Osteoblast (primary cell): ENCODE results near the gene TAOK1. TPM values are rescaled to one million over a fixed set of nuclear protein-coding genes. Genes with fewer than 3 reads are reported as not detected.
A peak's percentile ranks its signal among the peaks of the same experiment; 100 is the strongest.

Experiments
- DNase-seq: peaks from one replicate; pipeline ENCODE4 v3.0.0; 2011; ENCODE audit warnings: low spot score, mixed read lengths; ENCODE audit not compliant: insufficient read length; ENCODE audit errors: missing footprints
- H2AFZ ChIP-seq: 2 replicates; pipeline ENCODE4 v1.6.0; 2011; ENCODE audit warnings: mild to moderate bottlenecking, low read length
- H3K27ac ChIP-seq: 2 replicates; pipeline ENCODE4 v1.5.1; 2011; ENCODE audit warnings: mild to moderate bottlenecking, low read depth, low read length, moderate library complexity
- H3K27me3 ChIP-seq: 2 replicates; pipeline ENCODE4 v1.6.0; 2012; ENCODE audit warnings: mild to moderate bottlenecking, control low read depth, inconsistent platforms, low read length, moderate library complexity; ENCODE audit not compliant: insufficient read depth
- H3K36me3 ChIP-seq: 2 replicates; pipeline ENCODE4 v1.5.1; 2011; ENCODE audit warnings: mild to moderate bottlenecking, low read length, control low read depth, moderate library complexity; ENCODE audit not compliant: insufficient read depth
- H3K4me1 ChIP-seq: 2 replicates; pipeline ENCODE4 v1.5.1; 2011; ENCODE audit warnings: mild to moderate bottlenecking, low read length, control low read depth, moderate library complexity; ENCODE audit not compliant: insufficient read depth
- H3K4me2 ChIP-seq: 2 replicates; pipeline ENCODE4 v1.6.0; 2011; ENCODE audit warnings: mild to moderate bottlenecking, low read length; ENCODE audit not compliant: insufficient read depth
- H3K4me3 ChIP-seq: fragments of 200-600 bp; sonication (generic); 3 replicates; pipeline ENCODE4 v1.5.1; 2012; ENCODE audit warnings: mild to moderate bottlenecking, low read length, inconsistent platforms; ENCODE audit not compliant: insufficient read depth
- H3K79me2 ChIP-seq: 2 replicates; pipeline ENCODE4 v1.6.0; 2012; ENCODE audit warnings: mild to moderate bottlenecking, low read length, control low read depth, inconsistent platforms; ENCODE audit not compliant: insufficient read depth
- H3K9me3 ChIP-seq: 2 replicates; pipeline ENCODE4 v1.5.1; 2011; ENCODE audit warnings: low read depth, low read length, control low read depth
- H4K20me1 ChIP-seq: 2 replicates; pipeline ENCODE4 v1.6.0; 2012; ENCODE audit warnings: mild to moderate bottlenecking, low read length, control low read depth; ENCODE audit not compliant: insufficient read depth
- total RNA-seq: library from RNA; depleted of rRNA; stranded (reverse); fragments of >200 nt; gene quantifications from 2 replicates; pipeline ENCODE4 v1.2.3, GENCODE V29; 2012
- TF ChIP-seq, protein P1 (sequence below): IDR thresholded peaks from 2 replicates; pipeline ENCODE4 v1.5.1; 2011; ENCODE audit warnings: mild to moderate bottlenecking, low read depth, low read length, moderate library complexity; ENCODE audit errors: extremely low read depth

Gene TAOK1
- total RNA-seq, 1 donor: 68.4 TPM

GRCh38 chr17:29393436-29393835 lies 3.3 kb downstream of the TAOK1 start:
- Histone ChIP-seq H2AFZ (no peak overlapping the region), H3K4me2 (peak overlapping the region; percentile 96), H3K36me3 (no peaks in the 10 kb centered on the region), H3K27ac (peak overlapping the region; percentile 50), H3K27me3 (no peaks in the 10 kb centered on the region), H3K4me3 (no peak overlapping the region), H3K4me1 (peaks cover 16% of the 10 kb centered on the region), H3K9me3 (no peaks in the 10 kb centered on the region), H3K79me2 (peaks cover 77% of the 10 kb centered on the region), H4K20me1 (peaks cover 50% of the 10 kb centered on the region)
- DNase-seq: peak; percentile 64
- TF ChIP-seq, protein P1, sequence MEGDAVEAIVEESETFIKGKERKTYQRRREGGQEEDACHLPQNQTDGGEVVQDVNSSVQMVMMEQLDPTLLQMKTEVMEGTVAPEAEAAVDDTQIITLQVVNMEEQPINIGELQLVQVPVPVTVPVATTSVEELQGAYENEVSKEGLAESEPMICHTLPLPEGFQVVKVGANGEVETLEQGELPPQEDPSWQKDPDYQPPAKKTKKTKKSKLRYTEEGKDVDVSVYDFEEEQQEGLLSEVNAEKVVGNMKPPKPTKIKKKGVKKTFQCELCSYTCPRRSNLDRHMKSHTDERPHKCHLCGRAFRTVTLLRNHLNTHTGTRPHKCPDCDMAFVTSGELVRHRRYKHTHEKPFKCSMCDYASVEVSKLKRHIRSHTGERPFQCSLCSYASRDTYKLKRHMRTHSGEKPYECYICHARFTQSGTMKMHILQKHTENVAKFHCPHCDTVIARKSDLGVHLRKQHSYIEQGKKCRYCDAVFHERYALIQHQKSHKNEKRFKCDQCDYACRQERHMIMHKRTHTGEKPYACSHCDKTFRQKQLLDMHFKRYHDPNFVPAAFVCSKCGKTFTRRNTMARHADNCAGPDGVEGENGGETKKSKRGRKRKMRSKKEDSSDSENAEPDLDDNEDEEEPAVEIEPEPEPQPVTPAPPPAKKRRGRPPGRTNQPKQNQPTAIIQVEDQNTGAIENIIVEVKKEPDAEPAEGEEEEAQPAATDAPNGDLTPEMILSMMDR: no peak

- H3K79me2 ChIP-seq: peaks cover 90% of the 10 kb centered on the region
- peaks cover 14% of the 10 kb centered on the region for H3K4me1 ChIP-seq
- no peak overlapping the region for H3K4me2 ChIP-seq
- H2AFZ ChIP-seq: no peak overlapping the region
- H3K4me3 ChIP-seq: no peak overlapping the region
- DNase-seq: no peak
- peaks cover 4% of the 10 kb centered on the region for H3K36me3 ChIP-seq
- H3K27me3 ChIP-seq: no peaks in the 10 kb centered on the region
- no peak overlapping the region for H3K27ac ChIP-seq
- H3K9me3 ChIP-seq: no peaks in the 10 kb centered on the region
- TF ChIP-seq, protein P1: no peak
- peaks cover 56% of the 10 kb centered on the region for H4K20me1 ChIP-seq
These were observed 4.6 kb downstream of the TAOK1 start for GRCh38 chr17:29394761-29395160.

- DNase-seq: no peak
- no peak overlapping the region for H3K4me3 ChIP-seq
- H2AFZ ChIP-seq: no peak overlapping the region
- peaks cover 13% of the 10 kb centered on the region for H3K4me1 ChIP-seq
- H4K20me1 ChIP-seq: peaks cover 59% of the 10 kb centered on the region
- H3K9me3 ChIP-seq: no peaks in the 10 kb centered on the region
- peaks cover 93% of the 10 kb centered on the region for H3K79me2 ChIP-seq
- TF ChIP-seq, protein P1: no peak
- H3K27me3 ChIP-seq: no peaks in the 10 kb centered on the region
- no peak overlapping the region for H3K27ac ChIP-seq
- no peak overlapping the region for H3K4me2 ChIP-seq
- H3K36me3 ChIP-seq: peaks cover 7% of the 10 kb centered on the region
These were observed 5.9 kb downstream of the TAOK1 start for GRCh38 chr17:29396066-29396465.

- H3K27ac ChIP-seq: no peak overlapping the region
- no peaks in the 10 kb centered on the region for H3K9me3 ChIP-seq
- H3K27me3 ChIP-seq: no peaks in the 10 kb centered on the region
- no peak for DNase-seq
- no peak overlapping the region for H2AFZ ChIP-seq
- no peak overlapping the region for H3K4me3 ChIP-seq
- peaks cover 94% of the 10 kb centered on the region for H3K79me2 ChIP-seq
- TF ChIP-seq, protein P1: no peak
- H3K4me1 ChIP-seq: no peaks in the 10 kb centered on the region
- peaks cover 61% of the 10 kb centered on the region for H4K20me1 ChIP-seq
- H3K36me3 ChIP-seq: peaks cover 10% of the 10 kb centered on the region
- H3K4me2 ChIP-seq: no peak overlapping the region
These were observed 9.5 kb downstream of the TAOK1 start for GRCh38 chr17:29399634-29400033.
